HG03095 (cell line): ENCODE data around the gene DRC7.

Experiments used
- ATAC-seq: cut with Tn5 transposase; IDR thresholded peaks from one replicate; pipeline ENCODE4 v1.9.1; 2021; ENCODE audit warnings: moderate library complexity; ENCODE audit not compliant: unreplicated experiment

The DRC7 gene

GRCh38 chr16:57749856-57750452, 55.3 kb downstream of the DRC7 start:
- ATAC-seq = no peak

GRCh38 chr16:57750796-57751538, 56.4 kb downstream of the DRC7 start:
- no peak for ATAC-seq

DNA sequence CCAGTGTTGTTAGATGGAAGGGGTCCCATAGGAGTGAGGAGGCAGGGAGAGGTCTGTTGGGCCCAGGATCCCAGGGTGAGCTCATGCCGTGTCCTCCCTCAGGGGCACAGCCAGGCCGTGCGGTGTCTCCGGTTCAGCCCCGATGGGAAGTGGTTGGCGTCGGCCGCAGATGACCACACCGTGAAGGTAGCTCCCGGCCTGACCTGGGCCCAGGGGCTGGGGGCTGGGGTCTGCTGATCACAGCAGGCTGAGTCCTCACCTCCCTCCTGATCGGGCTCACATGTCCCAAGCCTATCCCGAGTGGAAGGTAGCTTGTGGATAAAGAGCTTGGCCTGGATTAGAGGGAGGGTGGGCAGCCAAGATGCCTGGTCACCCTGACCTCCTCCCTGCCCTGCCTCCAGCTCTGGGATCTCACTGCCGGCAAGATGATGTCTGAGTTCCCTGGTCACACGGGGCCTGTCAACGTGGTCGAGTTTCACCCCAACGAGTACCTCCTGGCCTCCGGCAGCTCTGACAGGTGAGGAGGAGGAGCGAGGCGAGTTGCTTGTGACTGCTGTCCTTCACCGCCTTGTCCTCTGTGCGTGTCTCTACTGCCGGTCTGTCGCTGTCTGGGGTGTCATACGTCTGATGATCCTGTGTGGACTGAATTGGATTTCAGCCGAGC, 57.1 kb downstream of the DRC7 start:
- ATAC-seq = no peak

- ATAC-seq = no peak
Observed at GRCh38 chr16:57752203-57752580, 57.6 kb downstream of the DRC7 start.

- ATAC-seq = no peak
Observed at GRCh38 chr16:57752581-57753447, 58.2 kb downstream of the DRC7 start.

DNA sequence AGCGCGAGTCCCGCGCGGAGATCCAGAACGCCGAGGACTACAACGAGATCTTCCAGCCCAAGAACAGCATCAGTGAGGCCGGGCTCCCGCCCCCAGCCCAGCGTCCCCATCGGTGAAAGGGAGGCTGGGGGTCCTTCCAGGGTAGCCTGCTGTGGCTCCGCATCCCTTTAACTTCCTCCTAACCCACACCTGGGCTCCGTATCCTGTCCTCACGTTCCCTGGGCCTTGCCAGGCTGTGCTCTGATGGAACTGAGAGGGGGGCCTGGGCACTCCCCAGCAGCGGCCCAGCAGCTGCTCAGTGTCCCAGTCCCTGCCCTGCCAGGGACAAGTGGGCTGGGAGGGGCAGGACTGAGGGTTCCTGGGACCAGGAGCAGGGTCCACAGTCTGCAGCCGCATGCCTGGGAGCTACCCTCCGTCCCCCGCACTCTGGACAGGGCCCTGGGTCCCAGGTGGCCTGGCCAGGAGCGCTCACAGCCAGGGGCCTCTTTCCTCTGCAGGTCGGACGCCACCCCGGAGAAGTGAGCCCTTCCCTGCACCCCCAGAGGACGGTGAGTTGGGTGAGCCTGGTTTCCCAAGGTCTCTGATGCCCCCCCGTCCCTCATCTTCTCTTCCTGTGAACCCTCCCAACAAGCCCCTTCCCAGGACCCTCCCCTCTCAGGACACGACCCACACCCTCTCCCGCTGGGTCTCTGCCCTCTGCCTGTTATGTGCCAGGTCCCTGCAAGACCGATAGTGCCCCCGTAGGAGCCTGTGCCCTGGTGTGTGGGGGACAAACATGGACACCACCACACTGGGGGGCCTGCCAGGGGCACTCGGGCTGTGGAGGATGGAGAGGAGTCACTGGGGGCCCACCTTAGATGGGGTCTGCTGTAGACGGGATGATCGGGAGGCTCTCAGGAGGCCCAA, 59.1 kb downstream of the DRC7 start:
- ATAC-seq = no peak

DNA sequence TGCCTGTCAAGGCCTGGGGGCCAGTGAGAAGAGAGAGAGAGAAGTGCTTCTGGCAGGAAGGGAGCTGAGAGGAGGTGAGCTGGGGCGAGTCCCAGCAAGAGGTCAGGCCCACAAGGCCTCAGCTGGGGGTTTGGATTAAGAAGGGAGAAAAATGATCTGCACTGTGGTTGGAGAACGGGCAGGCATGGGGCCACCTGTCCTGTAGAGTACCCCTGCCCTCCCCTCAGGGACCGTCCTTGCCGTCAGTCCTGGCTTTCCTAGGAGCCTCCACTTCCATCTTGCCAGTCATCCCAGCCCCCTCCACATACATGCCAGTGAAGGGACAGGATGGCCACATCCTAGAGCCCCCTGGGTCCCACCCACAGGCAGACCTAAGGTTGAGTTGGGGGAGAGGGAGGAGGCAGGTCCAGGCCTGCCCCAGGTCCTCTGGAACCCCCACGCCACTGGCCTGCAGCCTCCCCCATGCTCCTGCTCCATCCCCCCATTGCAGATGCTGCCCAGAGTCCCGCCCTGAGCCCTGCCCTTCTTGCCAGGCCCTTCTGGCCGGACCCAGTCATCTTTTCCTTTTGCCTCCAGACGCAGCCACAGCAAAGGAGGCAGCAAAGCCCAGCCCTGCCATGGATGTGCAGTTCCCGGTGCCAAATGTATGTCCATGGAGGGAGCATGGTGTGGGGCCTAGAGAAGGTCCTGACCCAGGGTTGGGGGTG, 59.9 kb downstream of the DRC7 start:
- no peak for ATAC-seq

DNA sequence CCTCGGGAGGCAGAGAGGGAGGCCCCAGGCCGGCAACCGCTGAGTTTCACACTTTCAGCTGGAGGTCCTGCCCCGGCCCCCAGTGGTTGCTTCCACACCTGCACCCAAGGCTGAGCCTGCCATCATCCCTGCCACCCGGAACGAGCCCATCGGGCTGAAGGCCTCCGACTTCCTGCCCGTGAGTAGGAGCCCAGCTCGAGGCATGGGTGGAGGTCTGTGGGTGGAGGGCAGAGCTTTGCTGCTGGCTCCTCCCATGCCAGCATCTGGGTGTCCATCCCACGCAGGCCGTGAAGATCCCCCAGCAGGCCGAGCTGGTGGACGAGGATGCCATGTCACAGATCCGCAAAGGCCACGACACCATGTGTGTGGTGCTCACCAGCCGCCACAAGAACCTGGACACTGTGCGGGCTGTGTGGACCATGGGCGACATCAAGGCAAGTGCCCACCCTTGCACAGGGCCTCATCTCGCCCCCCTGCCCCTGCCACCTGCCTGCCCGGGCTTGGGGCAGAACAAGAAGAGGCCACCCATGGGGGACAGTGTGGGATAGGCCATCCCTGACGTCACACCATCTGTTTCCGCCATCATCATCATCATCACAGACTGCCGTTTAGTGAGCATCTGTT, 60.6 kb downstream of the DRC7 start:
- no peak for ATAC-seq

- ATAC-seq = no peak
Observed at GRCh38 chr16:57755726-57756423, 61.3 kb downstream of the DRC7 start.

GRCh38 chr16:57756424-57757325, 62.1 kb downstream of the DRC7 start:
- no peak for ATAC-seq

DNA sequence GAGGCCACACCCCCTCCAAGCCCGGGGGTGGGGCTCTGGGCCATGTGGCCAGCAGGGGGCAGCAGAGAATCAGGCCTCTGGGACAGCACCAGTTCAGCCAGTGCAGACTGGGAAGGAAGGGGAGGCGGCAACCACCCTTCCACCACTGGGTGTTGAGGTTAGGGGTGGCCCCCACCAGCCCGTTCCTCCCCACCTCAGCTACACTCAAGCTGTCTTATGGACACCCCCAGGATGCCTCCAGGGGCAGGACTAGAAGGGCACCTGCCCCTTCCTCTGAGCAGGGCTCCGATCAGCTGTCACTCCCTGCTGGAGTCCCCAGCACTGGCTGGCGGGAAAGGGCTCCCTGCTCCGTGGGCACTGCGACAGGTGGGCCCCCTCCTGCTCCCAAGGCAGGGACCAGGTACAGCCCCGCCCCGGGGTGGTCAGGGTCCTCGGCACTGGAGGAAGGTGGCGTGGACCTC, 62.8 kb downstream of the DRC7 start:
- peak; percentile 82 for ATAC-seq

GRCh38 chr16:57757883-57758282, 63.3 kb downstream of the DRC7 start:
- no peak for ATAC-seq

GRCh38 chr16:57758331-57759117, 63.9 kb downstream of the DRC7 start:
- ATAC-seq = no peak

- ATAC-seq = no peak
Observed at GRCh38 chr16:57759131-57759530, 64.5 kb downstream of the DRC7 start.

- ATAC-seq = no peak
Observed at GRCh38 chr16:57759541-57760356, 65.1 kb downstream of the DRC7 start.
